DMS79 treated with DMSO at 0.1 percent for 48 hours (cell line): ENCODE results near the gene TNRC6A.
"Not testable (repeated sequence)": the region's sequence is repeated elsewhere in the genome, so short reads cannot be mapped to it uniquely, and the experiment has no call there.

Experiments
- DNase-seq: peaks from one replicate; lab custom pipeline; 2025; lab: John Stamatoyannopoulos, UW

The TNRC6A gene

DNA sequence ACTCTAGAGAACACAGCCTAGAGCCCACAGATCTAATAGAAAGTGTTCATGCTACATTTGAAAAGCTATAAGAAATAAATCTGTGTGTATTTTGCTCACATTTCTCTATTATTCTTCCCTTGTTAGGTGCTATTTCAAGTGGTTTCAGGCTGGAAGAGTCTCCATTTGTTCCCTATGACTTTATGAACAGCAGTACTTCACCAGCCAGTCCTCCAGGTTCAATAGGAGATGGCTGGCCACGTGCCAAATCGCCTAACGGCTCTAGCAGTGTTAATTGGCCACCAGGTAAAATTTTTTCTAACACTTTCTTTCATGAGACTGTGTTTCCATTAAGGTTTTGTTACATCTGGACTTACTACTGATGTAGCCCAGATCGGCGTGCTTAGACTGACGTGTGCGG lies 85.6 kb downstream of the TNRC6A start:
- DNase-seq, result peak; percentile 47

DNA sequence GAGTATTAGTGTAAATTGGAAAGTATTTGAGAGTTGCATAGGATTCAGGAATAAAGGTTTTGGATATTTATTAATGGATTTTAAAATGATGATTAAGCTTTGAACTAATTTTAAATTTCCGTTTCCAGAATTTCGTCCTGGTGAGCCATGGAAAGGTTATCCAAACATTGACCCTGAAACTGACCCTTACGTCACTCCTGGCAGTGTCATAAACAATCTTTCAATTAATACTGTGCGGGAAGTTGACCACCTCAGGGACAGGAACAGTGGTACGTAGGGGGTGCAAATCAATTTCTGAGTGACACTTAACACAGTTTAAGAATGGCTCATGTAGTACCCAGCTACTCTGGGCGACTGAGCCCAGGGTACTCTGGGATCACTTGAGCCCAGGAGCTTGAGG lies 87.2 kb downstream of the TNRC6A start:
- DNase-seq, result no peak

DNA sequence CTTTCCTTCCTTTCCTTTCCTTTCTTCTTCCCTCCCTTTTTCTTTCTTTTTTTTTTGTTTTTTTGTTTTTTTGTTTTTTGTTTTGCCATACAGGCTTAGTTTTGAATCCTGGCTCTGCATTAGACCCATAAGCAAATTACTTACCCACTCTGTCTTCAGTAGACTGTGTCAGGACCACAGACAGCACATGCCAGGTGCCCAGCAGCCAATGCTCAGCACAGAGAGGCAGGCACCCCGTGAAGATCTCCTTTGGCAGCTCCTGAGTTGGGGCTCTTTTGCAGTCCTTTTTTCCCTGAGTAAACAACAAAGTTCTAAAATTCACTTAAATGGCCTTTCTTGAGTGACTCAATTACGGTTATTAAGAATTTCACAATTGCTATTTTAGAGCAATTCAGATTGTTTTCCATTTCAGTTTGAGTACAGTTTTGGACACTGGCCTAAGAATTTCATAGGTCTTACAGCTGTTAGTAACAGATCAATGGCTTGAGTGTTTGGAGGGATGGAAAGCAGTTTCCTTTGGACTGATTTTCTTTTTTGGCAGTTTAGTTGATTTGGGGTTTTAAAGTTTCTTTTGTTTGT lies 90.1 kb downstream of the TNRC6A start:
- DNase-seq, result peak; percentile 87

DNA sequence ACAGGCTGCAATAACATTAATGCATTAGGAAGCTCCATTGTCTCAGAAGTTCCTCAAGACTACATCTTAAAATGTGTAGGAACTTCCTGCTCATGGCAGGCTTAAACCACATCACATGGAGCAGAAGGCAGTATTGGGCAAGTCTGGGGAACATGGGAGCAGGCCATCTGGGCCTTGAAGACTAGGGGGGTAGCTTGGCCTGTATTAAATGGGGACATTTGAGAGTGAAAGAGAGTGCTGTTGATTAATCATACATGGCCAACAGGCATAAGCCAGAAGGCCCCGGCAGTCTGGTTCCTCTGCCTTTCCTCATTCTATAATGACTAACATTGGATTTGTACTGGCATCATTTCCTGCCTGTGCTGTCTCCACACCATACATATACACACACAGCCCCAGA lies 91.1 kb downstream of the TNRC6A start:
- no peak for DNase-seq

DNA sequence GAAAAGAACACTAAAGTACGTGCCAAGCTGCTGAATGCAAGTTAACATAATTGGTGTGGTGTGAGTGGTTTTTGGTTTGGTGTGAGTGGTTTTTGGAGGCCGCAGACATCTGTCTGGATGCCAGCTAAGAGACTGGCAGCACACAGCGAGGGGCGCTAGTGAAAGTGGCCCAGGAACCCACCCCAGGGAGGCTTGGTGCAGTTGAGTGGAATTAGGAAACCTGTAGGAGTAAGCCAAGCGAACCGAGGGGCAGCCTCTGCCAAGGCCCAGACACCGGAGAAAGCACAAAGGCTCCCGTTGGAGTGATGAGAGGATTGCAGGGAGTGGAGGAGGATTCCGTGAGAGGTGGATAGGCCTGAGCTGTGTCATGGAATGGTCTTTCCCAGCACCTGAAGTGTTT lies 91.7 kb downstream of the TNRC6A start:
- DNase-seq, result peak; percentile 84

DNA sequence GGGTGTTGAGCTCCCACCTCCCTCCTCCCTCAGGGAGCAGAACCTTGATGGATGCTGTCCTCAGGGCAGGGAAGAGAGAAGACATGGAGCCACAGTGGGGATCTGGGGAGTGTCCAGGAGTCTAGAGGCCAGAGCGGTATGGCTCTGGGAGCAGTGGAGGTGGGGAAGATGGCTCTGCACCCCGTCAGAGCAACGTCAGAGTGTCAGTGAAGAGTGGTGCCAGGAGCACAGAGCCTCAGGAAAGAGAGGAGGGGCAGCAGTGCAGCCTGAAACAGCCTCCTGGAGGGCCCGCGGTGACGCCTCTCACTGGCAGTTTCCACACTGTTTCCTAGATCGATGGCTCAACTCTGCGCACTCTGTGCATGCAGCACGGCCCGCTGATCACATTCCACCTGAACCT lies 93.1 kb downstream of the TNRC6A start:
- no peak for DNase-seq

DNA sequence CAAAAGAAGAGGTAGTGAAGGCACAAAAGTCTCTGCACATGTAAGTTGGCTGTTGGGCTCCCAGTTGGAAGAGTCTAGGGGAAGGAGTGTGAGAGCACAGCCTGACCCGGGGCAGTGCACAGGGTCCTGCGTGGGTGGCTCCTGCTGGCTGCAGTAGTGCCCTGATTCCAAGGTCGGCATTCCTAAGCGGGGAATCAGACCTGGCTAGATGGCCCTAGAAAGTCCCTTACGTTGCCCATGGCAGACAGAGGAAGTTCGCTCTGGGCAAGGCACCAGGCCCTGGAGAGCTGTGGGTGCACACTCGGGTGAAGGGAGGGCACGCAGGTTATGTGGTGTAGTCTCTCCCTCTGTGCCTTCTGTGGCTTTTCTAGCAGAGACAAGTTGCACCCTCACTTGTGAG lies 93.5 kb downstream of the TNRC6A start:
- no peak for DNase-seq

DNA sequence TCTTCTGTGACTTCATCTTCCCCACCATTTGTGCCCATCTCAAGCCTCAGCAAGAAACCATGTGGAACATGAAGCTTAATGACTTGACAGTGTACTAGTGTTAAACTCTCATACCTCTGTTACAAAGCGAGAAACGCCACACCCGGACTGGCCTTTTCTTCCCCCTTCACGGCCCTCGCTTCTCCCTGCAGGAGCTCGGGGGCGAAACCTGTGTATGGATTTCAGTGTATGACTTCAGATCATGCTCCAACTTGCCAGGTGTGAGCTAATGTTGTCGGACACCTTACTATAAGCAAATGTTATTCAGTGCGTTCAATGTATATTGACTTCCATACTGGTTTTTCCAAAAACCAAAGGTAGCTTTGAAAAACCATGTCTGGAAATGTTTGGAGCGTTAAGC lies 96.2 kb downstream of the TNRC6A start:
- DNase-seq, result no peak

DNA sequence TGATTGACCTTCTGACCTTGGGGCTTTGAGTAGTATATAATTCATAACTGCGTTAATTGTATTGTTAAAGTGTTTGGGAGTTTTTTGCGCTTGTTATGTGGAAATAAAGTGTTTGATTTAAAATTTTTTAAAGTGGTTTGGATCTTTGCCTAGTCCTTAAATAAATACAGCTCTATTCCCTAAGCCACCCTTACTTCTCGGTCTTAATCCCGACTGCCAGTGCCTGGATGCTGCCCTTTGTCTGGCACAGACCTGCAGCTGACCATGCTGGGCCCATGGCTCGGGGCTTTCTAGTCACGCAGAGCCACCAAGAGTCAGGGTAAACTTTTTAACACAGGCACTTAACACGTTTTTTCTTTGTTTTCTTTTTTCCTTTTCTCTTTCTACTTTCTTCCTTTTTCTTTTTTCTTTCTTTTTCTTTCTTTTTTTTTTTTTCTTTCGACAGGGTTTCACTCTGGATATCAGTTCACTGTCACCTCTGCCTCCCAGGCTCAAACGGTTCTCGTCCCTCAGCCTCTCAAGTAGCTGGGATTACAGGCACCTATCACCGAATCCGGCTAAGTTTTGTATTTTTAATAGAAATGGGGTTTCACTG lies 96.7 kb downstream of the TNRC6A start:
- no peak for DNase-seq

DNA sequence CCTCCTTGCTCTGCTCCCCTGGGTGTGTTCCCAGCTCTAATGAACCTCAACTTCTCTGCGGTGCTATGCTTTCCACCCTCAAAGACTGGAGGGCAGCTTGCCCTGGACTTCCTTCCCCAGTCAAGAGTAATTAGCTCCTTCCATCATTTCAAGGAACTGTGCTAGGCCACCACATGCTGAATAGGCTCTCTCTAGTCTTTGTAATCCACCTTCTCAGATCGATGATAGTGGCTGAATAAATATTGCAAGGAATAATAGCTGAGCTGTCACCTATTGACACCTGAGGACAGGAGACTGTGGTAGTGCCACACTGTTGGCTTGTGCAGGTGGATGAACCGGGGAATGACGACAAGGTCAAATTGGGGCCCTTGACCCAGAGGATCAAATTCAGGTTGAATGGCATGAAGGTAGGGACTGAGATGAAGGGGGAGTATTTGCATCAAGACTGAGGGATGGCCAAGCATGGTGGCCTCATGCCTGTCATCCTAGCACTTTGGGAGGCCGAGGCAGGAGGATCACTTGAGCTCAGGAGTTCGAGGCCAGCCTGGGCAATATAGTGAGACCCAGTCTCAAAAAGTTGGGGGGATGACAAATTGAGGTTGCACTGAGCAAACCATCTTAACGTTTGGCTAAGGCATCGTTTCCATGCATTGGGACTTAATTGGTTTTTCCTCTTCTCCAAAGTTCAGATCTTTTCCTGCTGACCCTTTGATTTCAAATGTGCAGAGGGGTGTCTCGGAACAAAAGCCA lies 97.5 kb downstream of the TNRC6A start:
- no peak for DNase-seq

DNA sequence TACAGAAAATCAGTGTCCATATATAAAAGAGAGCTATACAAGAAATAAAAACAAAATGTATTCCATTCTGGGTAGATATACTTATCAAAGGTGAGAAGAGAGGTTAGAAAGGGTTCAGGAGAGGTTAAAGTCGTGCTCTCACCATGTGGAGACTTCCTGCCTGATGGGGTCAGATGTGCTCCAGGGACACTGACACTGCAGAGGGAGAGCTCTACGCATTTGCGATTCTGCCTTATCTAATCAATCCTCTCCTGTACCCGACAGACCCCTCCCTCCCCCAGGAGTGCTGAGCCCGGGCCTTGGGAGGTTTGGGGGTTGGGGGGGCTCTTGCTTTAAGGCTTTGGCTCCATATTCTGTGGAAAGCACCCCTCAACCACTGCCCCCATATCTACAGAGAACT lies 99.7 kb downstream of the TNRC6A start:
- no peak for DNase-seq

DNA sequence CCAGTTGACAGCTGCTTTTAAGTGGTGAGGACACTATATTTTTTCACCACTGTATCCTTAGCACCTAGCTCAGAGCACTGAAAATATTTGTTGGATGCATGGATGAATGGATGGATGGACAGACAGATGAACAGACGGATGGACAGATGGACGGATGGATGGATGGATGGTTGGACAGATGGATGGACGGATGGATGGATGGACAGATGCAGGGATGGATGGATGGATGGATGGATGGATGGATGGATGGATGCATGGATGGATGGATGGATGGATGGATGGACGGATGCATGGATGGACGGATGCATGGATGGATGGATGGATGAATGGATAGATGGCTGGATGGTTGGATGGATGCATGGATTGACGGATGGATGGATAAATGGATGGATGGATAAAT lies 103.9 kb downstream of the TNRC6A start:
- no peak for DNase-seq

DNA sequence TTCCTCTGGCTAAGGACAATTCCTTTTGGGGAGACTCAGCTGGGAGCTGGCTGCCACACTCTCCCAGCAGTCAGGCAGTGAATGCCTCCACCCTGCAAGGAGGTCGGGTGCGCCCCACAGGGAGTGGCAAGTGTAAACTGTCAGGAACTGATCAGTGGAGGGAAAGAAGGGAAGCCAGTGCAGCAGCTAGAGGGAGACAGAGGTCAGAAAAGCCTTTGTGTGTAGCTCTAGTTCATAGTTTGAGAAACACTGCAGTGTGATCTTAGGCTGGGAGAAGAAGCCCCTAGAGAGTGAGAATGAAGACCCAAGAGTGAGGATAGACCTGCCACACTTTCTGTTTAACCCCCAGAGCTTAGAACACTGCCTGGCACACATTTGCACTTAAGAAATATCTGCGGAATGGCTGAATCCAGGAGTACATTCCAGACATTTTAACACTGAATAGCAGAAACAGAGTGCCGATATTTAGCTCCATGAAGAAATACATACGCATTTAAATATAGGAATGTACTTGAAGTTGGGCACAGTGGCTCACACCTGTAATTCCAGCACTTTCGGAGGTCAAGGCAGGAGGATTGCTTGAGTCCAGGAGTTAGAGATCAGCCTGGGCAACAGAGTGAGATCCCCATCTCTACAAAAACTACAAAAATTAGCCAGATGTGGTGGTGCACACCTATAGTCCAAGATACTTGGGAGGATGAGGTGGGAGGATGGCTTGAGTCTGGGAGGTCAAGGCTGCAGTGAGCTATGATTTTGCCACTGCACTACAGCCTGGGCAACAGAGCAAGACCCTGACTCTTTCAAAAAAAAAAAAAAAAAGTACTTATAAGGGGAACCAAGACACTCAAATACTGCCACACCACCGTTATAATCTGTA lies 105.2 kb downstream of the TNRC6A start:
- DNase-seq, result no peak

DNA sequence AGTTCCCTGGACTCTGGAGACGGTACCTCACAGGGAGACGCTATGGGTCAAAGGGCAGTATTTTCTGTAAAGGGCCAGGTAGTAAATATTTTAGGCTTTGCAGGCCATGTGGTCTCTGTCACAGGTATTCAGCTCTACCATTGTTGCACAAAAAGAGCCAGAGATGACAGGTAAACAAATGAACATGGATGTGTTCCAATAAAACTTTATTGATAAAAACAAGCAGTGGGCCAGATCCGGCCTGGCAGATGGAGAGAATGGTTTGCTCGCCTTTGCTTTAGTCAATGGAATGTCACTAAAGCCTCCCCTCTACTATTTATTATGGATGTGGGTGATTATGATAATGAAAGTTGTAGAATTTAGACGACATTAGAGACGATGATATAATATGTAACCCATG lies 107.4 kb downstream of the TNRC6A start:
- no peak for DNase-seq

DNA sequence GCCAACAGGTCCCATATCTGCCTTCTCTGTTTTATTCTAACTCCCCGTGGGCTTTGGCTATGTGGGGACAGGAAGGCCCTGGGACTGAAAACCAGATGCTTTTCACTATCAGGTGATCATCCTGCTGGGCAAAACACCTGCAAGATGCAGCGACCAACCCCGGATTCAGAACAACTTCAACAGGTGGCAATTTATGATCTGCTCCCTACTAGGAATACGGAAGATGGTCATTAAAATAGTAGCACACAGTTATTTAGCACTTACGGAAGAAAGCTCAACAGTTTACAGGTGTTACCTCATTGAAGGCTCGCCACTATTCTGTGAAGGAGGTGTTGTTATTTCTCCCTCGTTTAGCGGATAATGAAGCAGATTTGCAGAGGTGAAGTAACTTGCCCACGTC lies 108.5 kb downstream of the TNRC6A start:
- no peak for DNase-seq

DNA sequence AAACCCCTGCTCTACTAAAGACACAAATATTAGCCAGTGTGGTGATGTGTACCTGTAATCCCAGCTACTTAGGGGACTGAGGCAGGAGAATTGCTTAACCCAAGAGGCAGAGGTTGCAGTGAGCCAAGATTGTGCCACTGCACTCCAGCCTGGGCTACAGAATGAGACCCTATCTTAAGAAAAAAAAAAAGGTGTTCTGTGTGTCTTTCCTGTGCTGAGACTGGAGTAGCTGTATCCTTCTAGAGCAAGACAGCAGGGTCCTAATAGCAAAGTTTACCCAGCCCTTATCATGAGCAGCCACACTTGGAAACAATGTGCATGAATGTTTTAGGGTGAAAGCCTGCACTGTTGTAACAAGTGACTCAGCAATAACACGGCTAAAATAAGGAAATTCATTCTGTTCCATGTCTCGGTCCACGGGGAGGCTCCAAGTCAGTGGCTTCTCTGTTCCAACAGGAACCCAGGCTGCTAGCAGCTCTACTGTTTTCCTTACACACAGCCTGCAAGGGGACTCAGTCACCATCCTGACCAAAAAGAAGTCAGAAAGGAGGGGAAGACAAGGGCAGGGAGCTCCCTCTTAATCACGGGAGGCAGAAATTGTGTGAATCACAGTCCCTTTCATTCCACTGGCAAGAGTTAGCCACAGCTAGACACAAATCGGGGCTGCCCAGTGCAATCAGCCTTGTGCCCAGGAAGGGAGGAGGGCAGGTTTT lies 109.3 kb downstream of the TNRC6A start:
- DNase-seq, result no peak

DNA sequence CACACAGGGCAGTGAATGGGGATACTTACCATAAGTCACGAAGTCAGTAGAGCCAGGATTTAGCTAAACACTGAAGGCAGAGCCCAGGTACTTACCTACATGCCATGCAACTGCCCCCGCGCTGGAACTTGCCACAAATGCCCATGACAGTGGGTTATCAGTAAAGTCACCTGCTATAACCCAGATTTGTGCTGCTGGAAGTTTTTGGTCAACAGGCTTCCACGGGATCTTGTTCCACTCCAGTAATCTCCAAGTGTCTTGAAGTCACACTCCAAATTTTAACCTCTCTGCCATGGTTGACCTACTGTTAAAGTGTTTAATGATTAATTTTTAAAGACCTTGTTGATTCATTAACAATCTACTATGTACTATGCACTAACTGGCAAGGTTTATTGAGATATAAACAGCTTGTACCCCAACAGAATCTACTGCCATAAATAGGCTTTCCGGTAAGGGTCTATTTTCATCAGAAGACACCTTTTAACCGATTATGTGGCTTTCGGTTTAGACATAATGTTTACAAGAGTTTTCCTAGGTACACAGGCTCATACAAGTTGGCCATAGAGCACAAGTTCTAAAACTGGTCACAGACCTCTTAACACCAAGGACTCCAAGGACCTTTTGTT lies 110.0 kb downstream of the TNRC6A start:
- DNase-seq, result peak; percentile 69

DNA sequence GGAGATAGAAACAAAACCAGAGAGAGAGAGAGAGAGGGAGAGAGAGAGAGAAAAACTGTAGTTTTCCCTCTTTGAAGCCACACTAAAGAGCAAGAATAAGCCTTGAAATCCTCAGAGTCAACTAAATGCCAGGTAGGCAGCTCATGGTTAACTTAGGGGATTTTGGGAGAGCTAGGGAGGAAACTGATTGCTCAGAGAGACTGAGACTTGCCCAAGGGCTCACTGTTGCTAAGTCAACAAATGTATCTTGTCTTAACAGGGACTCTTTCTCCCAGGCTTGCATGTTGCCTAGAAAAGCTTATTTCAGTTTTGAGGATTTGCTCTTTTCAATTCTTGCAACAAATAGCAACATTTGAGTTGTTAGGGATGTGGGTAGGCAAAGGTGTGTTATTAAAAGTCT lies 111.8 kb downstream of the TNRC6A start:
- DNase-seq, result no peak

DNA sequence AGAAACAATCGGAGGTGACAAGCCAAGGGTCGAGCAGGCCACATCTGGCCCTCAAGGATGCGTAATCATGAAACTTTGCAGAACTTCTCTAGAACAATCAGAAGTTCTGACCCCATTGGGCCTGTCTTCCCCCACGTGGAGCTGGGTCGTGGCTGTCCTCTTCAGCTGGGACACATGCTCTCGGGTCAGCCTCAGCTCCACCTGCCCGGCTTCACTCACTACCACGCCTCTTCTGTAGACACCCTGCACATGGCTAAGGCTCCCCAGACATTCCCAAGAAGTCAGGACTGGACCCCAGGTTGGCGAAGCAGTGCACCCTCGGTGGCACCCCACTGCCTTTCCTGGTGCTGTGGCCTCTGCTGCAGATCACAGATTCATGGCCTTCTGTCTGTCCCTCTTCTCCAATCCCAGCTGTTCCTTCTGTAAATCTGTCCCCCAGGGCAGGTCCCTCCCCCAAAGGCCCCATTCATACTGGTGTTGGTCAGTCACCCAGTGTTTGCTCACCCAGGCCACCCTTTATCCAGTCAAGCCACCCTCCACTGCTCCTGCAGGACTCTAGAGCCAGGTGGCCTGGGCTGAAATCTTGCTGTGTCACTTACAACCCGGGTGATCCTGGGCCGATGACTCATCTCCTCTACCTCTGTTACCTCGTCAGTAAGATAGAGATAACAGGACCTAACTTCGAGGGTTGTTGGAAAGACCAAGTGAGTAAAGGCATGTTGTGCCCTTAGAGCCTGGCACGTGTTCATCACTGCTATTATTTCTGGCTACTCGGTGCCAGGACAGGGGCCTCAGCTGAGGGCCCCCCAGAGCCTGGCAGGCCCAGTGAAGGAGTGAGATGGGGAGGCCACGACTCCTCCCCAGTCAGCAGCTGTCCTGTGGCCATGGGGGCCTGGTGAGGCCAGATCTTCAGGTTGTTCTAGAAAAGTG lies 114.9 kb downstream of the TNRC6A start:
- DNase-seq, result no peak

DNA sequence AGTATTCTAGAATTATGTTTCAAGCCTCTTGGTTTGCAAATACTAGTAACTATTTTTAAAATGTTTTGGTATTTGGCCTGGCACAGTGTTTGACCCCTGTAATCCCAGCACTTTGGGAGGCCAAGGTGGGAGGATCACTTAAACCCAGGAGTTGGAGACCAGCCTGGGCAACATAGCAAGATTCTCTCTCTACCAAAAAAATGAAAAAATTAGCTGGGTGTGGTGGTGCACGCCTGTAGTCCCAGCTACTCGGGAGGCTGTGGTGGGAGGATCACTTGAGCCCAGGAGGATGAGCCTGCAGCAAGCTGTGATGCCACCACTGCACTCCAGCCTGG lies 115.5 kb downstream of the TNRC6A start:
- DNase-seq, result not testable (repeated sequence)
